Right lobe of liver (tissue), 4 donors: ENCODE data around the gene RPS3A.

Experiments used
- CTCF ChIP-seq, 4 donors: fragments of 200-600 bp in 3 of 4; fragments of 450-650 bp in 1 of 4; IDR thresholded peaks; one replicate each; pipeline versions ENCODE4 v1.5.1 to v1.8.0; 2016 to 2022; ENCODE audit warnings: antibody characterized with exemption in 4 of 4, mild to moderate bottlenecking in 2 of 4
- POLR2A ChIP-seq: fragments of 450-650 bp; IDR thresholded peaks from one replicate; pipeline ENCODE4 v1.6.1; 2017; ENCODE audit warnings: antibody characterized with exemption, mild to moderate bottlenecking
- donor health status: DM: no; HTN: no; CAD: no.
- donor health status: DM: no; HTN: no; CAD: no.
- donor health status: DM: no; HTN: yes; CAD: no.

DNA sequence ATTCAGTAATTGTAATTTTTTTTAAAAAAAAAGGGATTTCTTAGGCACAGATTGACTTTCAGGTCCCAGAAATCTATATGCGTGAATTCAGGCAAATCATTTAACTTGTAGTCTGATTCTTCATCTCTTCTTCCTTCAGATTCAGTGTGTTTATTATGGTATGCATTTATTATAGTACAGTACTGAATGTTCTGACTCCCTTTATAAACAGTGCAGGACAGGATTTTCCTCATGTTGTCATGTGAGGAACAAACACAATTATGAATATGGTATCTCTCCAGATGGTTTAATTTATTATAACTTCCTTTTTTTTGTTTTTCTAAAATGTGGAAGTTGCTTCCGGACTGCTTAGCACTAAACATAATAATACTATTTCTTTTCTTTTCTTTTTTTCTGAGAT lies 54.2 kb downstream of the RPS3A start:
- TF ChIP-seq CTCF (IDR thresholded peaks at IDR 0.05) (no peak), POLR2A (no peak)
